GM10266 (cell line): Measurements from ENCODE around the gene SPHKAP.

Source experiments
- DNase-seq: peaks from one replicate; pipeline ENCODE4 v3.0.0; 2012; ENCODE audit errors: extremely low spot score
- CTCF ChIP-seq: IDR thresholded peaks from 2 replicates; pipeline ENCODE4 v1.5.1; 2012; ENCODE audit warnings: mild to moderate bottlenecking, low read depth; ENCODE audit not compliant: control insufficient read depth, insufficient read depth; ENCODE audit errors: missing control alignments

Gene SPHKAP

GRCh38 chr2:228126401-228126800 is 55.1 kb downstream of the SPHKAP start:
- no peak for TF ChIP-seq CTCF
- DNase-seq: no peak

GRCh38 chr2:228118940-228119339 is 62.5 kb downstream of the SPHKAP start:
- TF ChIP-seq CTCF: no peak
- DNase-seq: no peak

- TF ChIP-seq CTCF: no peak
- no peak for DNase-seq
Measured at GRCh38 chr2:228107846-228108245, 73.6 kb downstream of the SPHKAP start.

- TF ChIP-seq CTCF: no peak
- DNase-seq: no peak
Measured at GRCh38 chr2:228105526-228106250, 75.8 kb downstream of the SPHKAP start.

GRCh38 chr2:228104215-228104614 is 77.3 kb downstream of the SPHKAP start:
- TF ChIP-seq CTCF: no peak
- no peak for DNase-seq

DNA sequence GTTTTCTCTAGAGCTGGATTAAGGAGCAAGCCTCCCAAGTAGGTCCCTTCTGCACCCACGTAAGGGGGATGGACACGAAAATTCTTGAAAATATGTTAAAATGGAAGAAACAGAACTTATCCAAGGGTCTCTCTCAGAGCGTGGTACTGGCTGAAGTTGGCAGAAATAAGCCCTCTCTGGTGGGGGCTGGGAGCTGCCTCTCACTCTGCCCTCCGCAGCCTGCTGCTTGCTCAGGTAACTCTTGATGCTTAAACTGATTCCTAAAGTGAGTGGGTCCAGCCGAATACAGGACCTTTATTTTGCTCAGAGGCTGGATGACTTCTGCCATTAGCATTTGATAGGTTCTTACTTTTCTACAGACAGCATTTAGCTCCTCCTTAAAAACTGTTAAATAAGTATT is 78.1 kb downstream of the SPHKAP start:
- no peak for DNase-seq
- TF ChIP-seq CTCF: no peak

GRCh38 chr2:228102949-228103348 is 78.5 kb downstream of the SPHKAP start:
- DNase-seq: no peak
- TF ChIP-seq CTCF: no peak
